Endothelial cell of umbilical vein (primary cell): Measurements from ENCODE around the gene ASZ1. TPM values are rescaled to one million over a fixed set of nuclear protein-coding genes. Genes with fewer than 3 reads are reported as not detected.

ENCODE experiments used
- BruUV-seq: library from RNA; stranded (reverse); fragments of 400-500 nt; replicated peaks from 2 replicates; lab custom pipeline; 2021; lab: Mats Ljungman, UMichigan
- CTCF ChIA-PET: fragments of 300-600, 350-600 bp; sonication (Branson Sonifier 250); formaldehyde crosslinking; loops from one replicate; lab custom pipeline; 2021; ENCODE audit warnings: antibody characterized with exemption, inconsistent platforms; lab: Charles Lee
- POLR2A ChIA-PET: fragments of 300-600, 350-600 bp; sonication (Branson Sonifier 250); formaldehyde crosslinking; loops from one replicate; lab custom pipeline; 2021; ENCODE audit warnings: antibody characterized with exemption, inconsistent platforms; lab: Charles Lee
- DNase-seq: peaks from one replicate; pipeline ENCODE4 v3.0.0-alpha.2; 2011; ENCODE audit warnings: low read depth, low spot score
- FAIRE-seq: peaks from 2 replicates; lab custom pipeline; 2011; peaks lifted over from hg19 to GRCh38; lab: Jason Lieb, UNC
- H2AFZ ChIP-seq: 2 replicates; pipeline ENCODE4 v1.6.0; 2012; ENCODE audit warnings: low read depth, low read length, control low read depth, inconsistent platforms
- H3K27ac ChIP-seq: 2 replicates; pipeline ENCODE4 v1.5.1; 2011; ENCODE audit warnings: low read depth, mild to moderate bottlenecking, control low read depth, low read length, moderate library complexity; ENCODE audit not compliant: insufficient read depth
- H3K27me3 ChIP-seq, 2 experiments: 2 replicates each; pipeline versions ENCODE4 v1.6.0 to v1.6.1; 2011; ENCODE audit warnings: low read length in 2 of 2, mixed read lengths in 1 of 2; ENCODE audit not compliant: control insufficient read depth in 2 of 2, insufficient read depth in 2 of 2
- H3K36me3 ChIP-seq, 2 experiments: 2 replicates in 1 of 2; 3 replicates in 1 of 2; pipeline ENCODE4 v1.5.1; 2011; ENCODE audit warnings: low read length in 2 of 2, mild to moderate bottlenecking in 1 of 2, moderate library complexity in 1 of 2; ENCODE audit not compliant: control insufficient read depth in 2 of 2, insufficient read depth in 2 of 2; ENCODE audit errors: extremely low read depth in 1 of 2
- H3K4me1 ChIP-seq: 3 replicates; pipeline ENCODE4 v1.5.1; 2011; ENCODE audit warnings: mild to moderate bottlenecking, low read length; ENCODE audit not compliant: control insufficient read depth, insufficient read depth; ENCODE audit errors: extremely low read depth
- H3K4me2 ChIP-seq: 2 replicates; pipeline ENCODE4 v1.6.1; 2011; ENCODE audit warnings: low read length, control low read depth, mixed read lengths; ENCODE audit not compliant: insufficient read depth
- H3K4me3 ChIP-seq, 3 experiments: fragments of 200-600 bp in 1 of 3; sonication (generic), shearing (Covaris generic) in 1 of 3; replicated peaks in 1 of 3; 2 replicates each; pipeline ENCODE4 v1.5.1; 2011 to 2016; ENCODE audit warnings: control low read depth in 3 of 3, low read length in 3 of 3, mild to moderate bottlenecking in 2 of 3, inconsistent platforms in 1 of 3, low read depth in 1 of 3, moderate library complexity in 1 of 3; ENCODE audit not compliant: insufficient read depth in 1 of 3
- H3K79me2 ChIP-seq: 2 replicates; pipeline ENCODE4 v1.6.0; 2012; ENCODE audit warnings: low read length, inconsistent platforms; ENCODE audit not compliant: control insufficient read depth, insufficient read depth
- H3K9ac ChIP-seq: replicated peaks from 2 replicates; pipeline ENCODE3; 2011; ENCODE audit warnings: low read length, control low read depth; ENCODE audit not compliant: insufficient read depth; ENCODE audit errors: extremely low read depth
- H3K9me1 ChIP-seq: replicated peaks from 3 replicates; pipeline ENCODE4 v1.6.0; 2011; ENCODE audit warnings: mild to moderate bottlenecking, low read length; ENCODE audit not compliant: control insufficient read depth, insufficient read depth; ENCODE audit errors: extremely low read depth
- H3K9me3 ChIP-seq: replicated peaks from 2 replicates; pipeline ENCODE4 v1.5.1; 2012; ENCODE audit warnings: low read length, inconsistent platforms; ENCODE audit not compliant: control insufficient read depth, insufficient read depth
- H4K20me1 ChIP-seq: replicated peaks from 2 replicates; pipeline ENCODE3; 2011; ENCODE audit warnings: mild to moderate bottlenecking, low read length; ENCODE audit not compliant: control insufficient read depth, insufficient read depth; ENCODE audit errors: extremely low read depth
- EZH2 ChIP-seq: IDR thresholded peaks from 2 replicates; pipeline ENCODE4 v1.6.1; 2012; ENCODE audit warnings: borderline replicate concordance, low read depth, mild to moderate bottlenecking, moderate library complexity, low read length, inconsistent platforms; ENCODE audit not compliant: severe bottlenecking
- FOS ChIP-seq: IDR thresholded peaks from 2 replicates; pipeline ENCODE4 v1.6.1; 2011; ENCODE audit warnings: mild to moderate bottlenecking, low read length, moderate library complexity, borderline replicate concordance; ENCODE audit not compliant: insufficient read depth
- GATA2 ChIP-seq: IDR thresholded peaks from 2 replicates; pipeline ENCODE4 v1.7.0; 2011; ENCODE audit warnings: low read depth, mild to moderate bottlenecking, moderate library complexity, mixed read lengths, low read length; ENCODE audit not compliant: insufficient read length, insufficient read depth
- JUN ChIP-seq: IDR thresholded peaks from 2 replicates; pipeline ENCODE4 v1.6.1; 2011; ENCODE audit warnings: borderline replicate concordance, low read depth; ENCODE audit not compliant: insufficient read length, insufficient read depth
- MAX ChIP-seq: IDR thresholded peaks from 2 replicates; pipeline ENCODE4 v1.6.1; 2011; ENCODE audit not compliant: insufficient read depth, insufficient read length
- MYC ChIP-seq: IDR thresholded peaks from one replicate; pipeline ENCODE4 v1.6.1; 2011; ENCODE audit warnings: mild to moderate bottlenecking, low read depth, low read length
- POLR2A ChIP-seq: IDR thresholded peaks from 2 replicates; pipeline ENCODE4 v1.6.1; 2012; ENCODE audit warnings: low read depth, mild to moderate bottlenecking, control low read depth, low read length
- POLR2AphosphoS5 ChIP-seq: IDR thresholded peaks from 2 replicates; pipeline ENCODE4 v1.6.1; 2012; ENCODE audit warnings: low read depth, mild to moderate bottlenecking, control low read depth, low read length, moderate library complexity; ENCODE audit not compliant: insufficient read depth
- dilution Hi-C: fragments of 300-500 bp; cut with MboI; formaldehyde crosslinking; loops from one replicate; pipeline ENCODE4 v1.15.0; 2019; ENCODE audit warnings: low sequenced_read_pairs; ENCODE audit not compliant: extremely low pct_ligation_motif_present
- intact Hi-C: fragments of 100-400 bp; cut with micrococcal nuclease; formaldehyde crosslinking; loops from one replicate; pipeline ENCODE4 v1.10.0; 2022
- polyA plus RNA-seq, 4 experiments: library from polyadenylated mRNA; depleted of rRNA in 3 of 4; stranded (reverse) in 3 of 4; unstranded in 1 of 4; fragments of >200 nt; gene quantifications; 2 replicates each; pipeline versions ENCODE4 v1.2.1 to v1.2.3, GENCODE V29; 2011 to 2012; ENCODE audit warnings: missing spikeins in 1 of 4
- total RNA-seq: library from RNA; stranded (reverse); gene quantifications from 2 replicates; pipeline ENCODE4 v1.2.3, GENCODE V29; 2021
- TF ChIP-seq, protein P1 (sequence below), 2 donors: IDR thresholded peaks; 1 replicate in 1 of 2; 2 replicates in 1 of 2; pipeline ENCODE4 v1.5.1; 2011; ENCODE audit warnings: low read length in 2 of 2, mild to moderate bottlenecking in 2 of 2, moderate library complexity in 2 of 2, control low read depth in 1 of 2, inconsistent platforms in 1 of 2, low read depth in 1 of 2; ENCODE audit not compliant: insufficient read depth in 1 of 2; ENCODE audit errors: extremely low read depth in 1 of 2

Gene ASZ1
- total and polyA plus RNA-seq, 2 donors (not counting 3 experiments of a cell fraction or from before 2014, with no cell fraction given) = not detected

GRCh38 chr7:117383483-117384189 is 43.7 kb downstream of the ASZ1 start:
- no peak overlapping the region for H3K27ac ChIP-seq
- ChIA-PET POLR2A (no interaction called here), CTCF (interaction anchor here (0.9 to 4.7 kb wide), 7 partner anchors 12 to 452 kb away, joined by 3 to 51 read pairs (median 7); no protein-coding TSS in a partner anchor)
- no peak overlapping the region for H3K4me2 ChIP-seq
- no peaks in the 10 kb centered on the region for H3K27me3 ChIP-seq
- intact Hi-C loops = loop anchor here (10.0 kb wide), 2 partner anchors 249 to 1209 kb away; no protein-coding TSS in a partner anchor
- no peak overlapping the region for H3K9ac ChIP-seq
- H3K4me1 ChIP-seq = no peaks in the 10 kb centered on the region
- FAIRE-seq (no peak), DNase-seq (no peak)
- H3K9me3 ChIP-seq = no peaks in the 10 kb centered on the region
- dilution Hi-C loops = no loop called here
- no peaks in the 10 kb centered on the region for H3K79me2 ChIP-seq
- H3K36me3 ChIP-seq = no peaks in the 10 kb centered on the region
- H3K4me3 ChIP-seq = no peak overlapping the region
- no peak for TF ChIP-seq MYC
- TF ChIP-seq, protein P1, sequence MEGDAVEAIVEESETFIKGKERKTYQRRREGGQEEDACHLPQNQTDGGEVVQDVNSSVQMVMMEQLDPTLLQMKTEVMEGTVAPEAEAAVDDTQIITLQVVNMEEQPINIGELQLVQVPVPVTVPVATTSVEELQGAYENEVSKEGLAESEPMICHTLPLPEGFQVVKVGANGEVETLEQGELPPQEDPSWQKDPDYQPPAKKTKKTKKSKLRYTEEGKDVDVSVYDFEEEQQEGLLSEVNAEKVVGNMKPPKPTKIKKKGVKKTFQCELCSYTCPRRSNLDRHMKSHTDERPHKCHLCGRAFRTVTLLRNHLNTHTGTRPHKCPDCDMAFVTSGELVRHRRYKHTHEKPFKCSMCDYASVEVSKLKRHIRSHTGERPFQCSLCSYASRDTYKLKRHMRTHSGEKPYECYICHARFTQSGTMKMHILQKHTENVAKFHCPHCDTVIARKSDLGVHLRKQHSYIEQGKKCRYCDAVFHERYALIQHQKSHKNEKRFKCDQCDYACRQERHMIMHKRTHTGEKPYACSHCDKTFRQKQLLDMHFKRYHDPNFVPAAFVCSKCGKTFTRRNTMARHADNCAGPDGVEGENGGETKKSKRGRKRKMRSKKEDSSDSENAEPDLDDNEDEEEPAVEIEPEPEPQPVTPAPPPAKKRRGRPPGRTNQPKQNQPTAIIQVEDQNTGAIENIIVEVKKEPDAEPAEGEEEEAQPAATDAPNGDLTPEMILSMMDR (IDR thresholded peaks at IDR 0.05; ENCODE audit: extremely low read depth in 1 of 2, insufficient read depth in 1 of 2, low read depth in 1 of 2, low read length in 2 of 2) = no peak
- no peak for TF ChIP-seq MAX
- TF ChIP-seq GATA2 = no peak
- TF ChIP-seq POLR2AphosphoS5 = no peak
- TF ChIP-seq FOS = no peak
- no peak for TF ChIP-seq JUN
- TF ChIP-seq EZH2 = no peak
- TF ChIP-seq POLR2A = no peak
- no peaks in the 10 kb centered on the region for H4K20me1 ChIP-seq
- no peaks in the 10 kb centered on the region for H3K9me1 ChIP-seq
- BruUV-seq = no TSS peak
- no peak overlapping the region for H2AFZ ChIP-seq
